CD4-positive, alpha-beta T cell treated with Interleukin-2 at 100 ng/mL for 4 hours (primary cell): ENCODE results near the gene PITRM1.
"Not testable (repeated sequence)": the region's sequence is repeated elsewhere in the genome, so short reads cannot be mapped to it uniquely, and the experiment has no call there.

Source experiments
- DNase-seq: peaks from one replicate; pipeline ENCODE4 v3.0.0-alpha.2; 2020; ENCODE audit warnings: low spot score

The PITRM1 gene

DNA sequence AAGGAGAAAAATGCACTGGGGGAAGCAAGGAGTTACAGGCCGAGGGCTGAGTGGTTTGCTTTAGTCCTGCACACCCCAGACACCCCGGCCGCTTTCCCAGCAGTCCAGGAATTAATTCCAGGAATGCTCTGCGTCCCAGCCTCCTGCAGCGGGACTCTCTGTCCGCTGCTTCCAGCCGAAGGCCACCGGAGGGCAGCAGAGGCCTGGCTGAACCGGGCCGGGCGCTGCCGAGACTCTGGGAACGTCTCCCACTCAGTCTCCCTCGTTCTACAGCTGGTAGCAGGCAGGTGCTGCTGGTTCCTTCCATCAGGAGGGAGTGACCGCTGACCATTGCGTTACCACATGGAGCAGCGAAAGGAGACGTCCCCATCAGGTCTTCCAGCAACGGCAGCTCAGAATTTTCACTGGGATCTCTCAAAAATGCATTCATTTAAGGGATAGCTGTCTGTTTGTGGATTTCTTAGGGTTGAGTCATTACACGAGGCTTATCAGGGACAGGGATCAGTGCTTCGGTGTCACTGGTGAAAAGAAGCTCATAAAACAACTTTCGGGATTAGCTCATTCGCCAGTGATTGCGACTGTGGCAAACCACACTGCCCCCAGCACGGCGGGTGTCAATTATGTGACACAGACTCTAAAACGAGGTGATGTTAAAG, 24.9 kb upstream of the PITRM1 start:
- peak; percentile 82 for DNase-seq

DNA sequence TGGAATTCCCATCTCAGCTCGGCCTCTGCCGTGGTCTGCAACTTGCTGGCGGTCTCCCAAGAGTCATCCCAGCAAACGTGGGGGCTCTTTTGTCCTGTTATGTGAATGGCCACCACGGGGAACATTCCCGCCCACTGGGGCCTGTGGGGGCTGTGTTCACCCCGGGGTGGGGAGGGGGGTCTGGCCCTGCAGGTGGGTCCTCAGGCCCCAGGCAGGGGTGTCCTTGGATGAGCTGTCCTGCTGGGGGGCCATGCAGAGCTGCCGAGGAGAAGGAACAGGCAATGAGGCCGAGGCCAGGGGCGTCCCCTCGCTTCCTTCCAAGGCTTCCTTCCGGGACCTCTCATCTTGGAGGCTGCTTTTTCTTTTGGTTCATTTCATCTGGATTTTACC, 24.4 kb upstream of the PITRM1 start:
- DNase-seq = no peak

DNA sequence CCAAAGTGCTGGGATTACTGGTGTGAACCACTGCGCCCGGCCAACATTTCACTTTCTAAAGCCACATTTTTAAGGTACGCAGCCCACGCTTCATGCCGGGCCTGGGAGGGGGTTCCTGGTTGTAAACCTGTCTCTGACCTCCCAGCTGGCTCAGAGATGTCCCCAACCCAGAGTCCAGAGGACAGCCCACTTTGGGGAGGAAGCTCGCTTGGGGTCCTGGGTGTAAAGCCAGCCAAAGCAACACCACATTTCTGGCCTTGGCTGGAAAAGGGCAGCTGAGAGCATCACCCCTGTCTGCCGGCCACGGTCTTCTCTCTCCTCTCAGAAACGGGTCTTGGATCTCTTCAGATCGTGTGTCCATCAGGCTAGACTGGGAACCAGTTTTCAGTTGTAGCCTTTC, 23.9 kb upstream of the PITRM1 start:
- DNase-seq = no peak

DNA sequence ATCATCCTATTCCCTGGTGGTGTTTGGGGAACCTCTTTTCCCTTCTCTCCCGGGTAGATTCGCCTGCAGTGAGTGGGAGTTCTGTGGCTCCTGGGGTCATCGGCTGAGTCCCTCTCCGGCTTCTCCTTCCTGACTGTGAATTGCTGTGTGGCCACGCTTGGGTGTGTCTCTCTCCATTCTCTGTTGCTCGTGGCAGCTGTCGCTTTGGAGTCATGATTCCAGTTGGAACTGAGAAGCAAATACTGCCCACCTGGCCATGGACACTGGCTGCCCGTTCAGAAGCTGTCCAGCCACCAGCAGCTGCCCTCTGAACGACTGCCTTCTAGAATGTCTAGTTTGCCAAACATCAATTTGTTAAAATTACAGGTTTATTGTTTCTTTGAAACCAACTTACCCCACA, 23.1 kb upstream of the PITRM1 start:
- DNase-seq = no peak

DNA sequence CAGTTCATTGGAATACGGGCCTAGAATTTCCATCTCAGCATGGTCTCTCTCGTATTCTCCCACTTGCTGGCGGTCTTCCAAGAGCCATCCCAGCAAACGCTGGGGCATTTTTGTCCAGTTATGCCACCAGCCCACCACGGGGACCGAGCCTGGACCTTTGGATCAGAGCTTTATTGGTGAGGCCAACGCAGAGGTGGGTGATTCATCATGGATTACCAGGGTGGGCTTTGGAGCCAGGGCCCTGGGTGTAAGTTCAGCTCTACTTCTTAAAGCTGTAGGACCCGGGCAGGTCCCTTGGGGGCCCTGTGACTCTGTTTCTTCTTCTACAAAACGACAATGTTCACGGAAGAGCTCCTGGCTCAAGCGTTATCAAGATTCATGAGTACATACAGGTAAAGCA, 22.7 kb upstream of the PITRM1 start:
- no peak for DNase-seq

DNA sequence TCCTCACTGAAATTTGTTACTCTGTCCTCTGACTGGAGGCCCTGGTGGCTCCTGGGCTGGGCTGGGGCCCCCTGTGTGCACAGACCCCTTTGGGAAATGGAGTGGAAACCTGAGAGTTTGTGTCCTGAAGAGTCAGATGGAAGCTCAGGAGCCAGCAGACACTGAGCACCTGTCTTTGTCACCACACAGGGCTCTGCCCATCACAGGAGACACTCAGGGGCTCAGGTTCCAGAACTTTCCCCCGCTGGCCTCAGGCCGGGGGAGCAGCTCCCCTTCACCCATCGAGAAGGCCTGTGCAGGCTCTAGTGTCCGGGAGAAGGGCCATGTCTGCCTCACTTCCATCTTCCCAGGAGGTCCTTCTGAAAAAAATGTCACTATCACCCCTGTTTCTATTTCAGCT, 22.3 kb upstream of the PITRM1 start:
- no peak for DNase-seq

DNA sequence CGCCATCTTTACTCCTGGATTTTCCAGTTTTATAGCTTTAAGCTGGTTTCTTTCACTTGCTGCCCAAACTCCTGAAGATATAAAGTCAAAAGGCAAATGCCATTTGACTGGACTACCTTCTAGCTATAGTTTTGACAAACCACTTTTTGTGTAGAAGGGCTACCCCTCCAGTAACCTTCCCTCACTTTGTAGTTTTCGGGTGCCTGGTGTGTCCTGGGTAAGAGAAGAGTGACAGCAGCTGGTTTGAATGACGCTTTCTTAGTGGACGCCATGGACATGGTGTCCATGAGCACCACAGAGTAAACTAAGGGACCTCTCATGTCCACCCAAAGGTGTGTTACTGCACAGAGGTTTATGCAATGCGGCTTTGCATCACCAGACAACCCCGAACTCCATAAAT, 21.2 kb upstream of the PITRM1 start:
- DNase-seq = no peak

DNA sequence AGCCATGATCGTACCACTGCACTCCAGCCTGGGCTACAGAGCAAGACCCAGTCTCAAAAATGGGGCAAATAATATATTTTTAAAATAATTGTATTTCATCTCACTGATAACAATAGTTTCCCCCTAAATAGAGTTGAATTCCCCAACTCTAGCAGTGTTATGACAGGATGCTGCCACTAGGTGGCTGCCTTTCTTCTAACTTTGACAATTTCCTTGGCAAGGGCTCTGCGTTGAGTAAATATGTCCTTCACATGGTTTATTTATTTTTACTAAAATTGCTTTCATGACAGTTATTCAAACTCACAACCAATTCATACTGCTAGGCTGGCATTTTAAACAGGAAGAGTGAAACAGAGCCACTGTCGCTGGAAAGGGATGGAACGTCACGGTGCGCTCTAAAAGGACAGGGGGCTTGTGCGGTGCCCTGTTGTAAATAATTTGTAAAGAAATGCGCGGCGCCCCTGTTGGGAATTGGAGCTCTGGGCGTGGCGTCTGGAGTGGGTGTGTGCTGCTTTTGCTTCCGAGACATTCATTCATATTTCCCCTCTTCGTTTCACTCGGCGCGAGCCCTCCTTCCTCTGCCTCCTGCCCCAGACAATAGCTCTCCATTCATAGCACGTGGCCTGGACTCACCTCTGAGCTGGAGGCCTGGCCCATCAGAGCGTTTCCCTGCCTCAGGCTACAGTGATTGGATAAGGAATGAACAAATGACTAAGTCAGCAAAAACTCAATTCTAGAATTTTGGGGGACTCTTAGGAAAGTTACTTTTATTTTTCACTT, 20.5 kb upstream of the PITRM1 start:
- DNase-seq = peak; percentile 70

DNA sequence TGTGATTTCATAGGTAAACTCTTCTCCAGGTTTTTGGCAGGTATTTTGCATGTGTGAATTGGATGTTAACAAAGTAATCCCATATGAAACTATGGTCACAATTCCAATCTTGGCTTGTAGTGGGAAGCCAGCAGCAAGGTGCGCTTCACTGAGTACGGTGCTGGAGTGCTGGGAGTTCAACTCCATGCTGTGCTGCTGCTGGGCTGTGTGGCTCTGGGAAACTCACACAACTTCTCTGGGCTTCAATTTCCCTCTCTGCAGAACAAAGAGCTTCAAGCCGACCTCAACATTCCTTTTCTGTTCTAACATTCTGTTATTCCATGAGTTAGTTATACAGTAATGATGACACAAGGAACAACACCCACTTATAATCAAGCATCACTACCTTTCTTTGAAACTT, 18.2 kb upstream of the PITRM1 start:
- no peak for DNase-seq

DNA sequence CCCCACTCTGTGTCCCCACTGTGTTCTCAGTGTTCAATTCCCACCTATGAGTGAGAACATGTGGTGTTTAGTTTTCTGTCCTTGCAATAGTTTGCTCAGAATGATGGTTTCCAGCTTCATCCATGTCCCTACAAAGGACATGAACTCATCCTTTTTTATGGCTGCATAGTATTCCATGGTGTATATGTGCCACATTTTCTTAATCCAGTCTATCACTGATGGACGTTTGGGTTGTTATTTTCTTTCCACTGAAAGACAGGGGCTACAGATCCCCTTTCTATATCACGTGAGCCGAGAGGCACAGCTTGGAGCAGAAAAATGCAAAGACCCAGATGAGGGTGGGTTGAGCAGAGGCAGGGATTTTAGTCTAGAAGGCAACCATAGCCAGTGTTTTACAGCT, 14.6 kb upstream of the PITRM1 start:
- not testable (repeated sequence) for DNase-seq

DNA sequence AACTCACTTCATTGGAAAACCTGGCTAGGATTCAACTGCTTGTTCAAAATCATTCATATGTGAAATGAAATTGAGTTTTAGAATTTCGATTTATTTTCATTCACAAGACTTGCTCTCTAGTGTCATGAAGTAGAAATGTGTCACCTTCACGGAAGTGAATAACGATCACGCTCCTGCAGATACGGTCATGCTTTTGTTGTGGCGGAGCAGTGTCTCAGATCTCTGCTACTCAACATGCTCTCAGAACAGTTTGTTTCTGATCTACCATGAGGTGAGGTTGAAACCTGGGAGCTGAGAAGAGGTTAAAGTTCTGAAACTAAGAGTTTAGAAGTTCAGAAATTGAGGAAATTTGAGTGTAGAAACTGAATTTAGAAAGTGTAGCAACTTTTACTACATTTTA, 13.8 kb upstream of the PITRM1 start:
- peak; percentile 55 for DNase-seq

DNA sequence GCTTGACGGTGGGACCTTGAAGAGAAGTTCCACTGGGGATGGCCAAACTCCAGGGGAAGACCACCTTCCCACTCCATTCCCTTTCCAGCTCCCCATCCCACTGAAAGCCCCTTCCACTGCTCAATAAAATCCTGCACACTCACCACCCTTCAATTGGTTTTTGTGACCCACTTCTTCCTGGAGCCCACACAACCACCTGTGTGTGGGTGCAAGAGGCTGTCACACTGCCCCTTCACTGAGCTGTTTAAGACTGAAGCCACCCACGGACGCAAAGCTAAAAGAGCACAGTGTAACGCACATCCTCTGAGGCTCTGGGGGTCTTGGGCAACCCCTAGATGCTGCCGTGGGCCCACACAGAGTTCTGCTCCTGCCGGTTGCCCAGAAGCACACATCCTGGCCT, 12.8 kb upstream of the PITRM1 start:
- no peak for DNase-seq

DNA sequence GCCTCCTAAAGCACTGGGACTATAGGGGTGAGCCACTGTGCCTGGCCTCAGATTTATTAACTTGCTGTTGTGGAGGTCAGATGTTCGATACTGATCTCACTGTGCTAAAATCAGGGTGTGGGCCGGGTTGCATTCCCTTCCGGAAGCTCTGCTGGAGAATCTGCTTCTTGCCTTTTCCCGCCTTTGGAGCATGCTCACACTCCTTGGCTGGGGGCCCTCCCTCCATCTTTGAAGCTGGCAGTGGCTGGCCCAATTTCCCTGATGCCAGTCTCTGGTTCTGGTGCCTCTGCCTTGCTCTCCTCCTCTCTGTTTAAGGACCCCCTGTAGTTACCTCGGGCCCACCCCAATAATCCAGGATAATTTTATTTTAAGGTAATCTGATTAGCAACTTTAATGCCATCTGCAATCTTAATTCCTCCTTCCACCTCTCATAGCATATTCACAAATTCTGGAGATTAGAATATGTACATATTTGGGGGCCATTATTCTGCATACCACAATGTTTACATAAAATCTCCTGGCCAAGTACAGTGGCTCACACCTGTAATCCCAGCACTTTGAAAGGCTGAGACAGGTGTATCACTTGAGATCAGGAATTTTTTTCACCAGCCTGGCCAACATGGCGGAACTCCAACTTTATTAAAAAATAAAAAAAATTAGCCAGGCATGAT, 7.9 kb upstream of the PITRM1 start:
- DNase-seq = no peak

DNA sequence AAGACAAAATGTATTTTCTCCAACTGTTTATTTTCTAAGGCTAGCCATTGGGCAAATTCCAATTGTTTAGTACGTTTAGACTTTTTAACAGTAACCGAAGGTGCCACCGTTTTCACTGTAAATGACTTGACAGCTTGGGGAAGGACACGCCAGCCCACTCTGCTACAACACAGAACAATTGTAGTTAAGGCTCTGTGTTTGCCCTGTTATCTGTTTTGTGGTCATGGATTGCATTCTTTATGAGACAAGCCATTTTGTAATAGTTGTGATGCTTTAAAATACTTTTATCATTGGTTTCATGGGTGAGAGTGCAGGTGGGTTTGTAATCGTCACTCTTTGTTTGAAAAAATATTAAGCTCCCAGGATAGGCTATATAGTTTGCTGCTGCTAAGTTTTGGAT, 6.6 kb upstream of the PITRM1 start:
- no peak for DNase-seq

DNA sequence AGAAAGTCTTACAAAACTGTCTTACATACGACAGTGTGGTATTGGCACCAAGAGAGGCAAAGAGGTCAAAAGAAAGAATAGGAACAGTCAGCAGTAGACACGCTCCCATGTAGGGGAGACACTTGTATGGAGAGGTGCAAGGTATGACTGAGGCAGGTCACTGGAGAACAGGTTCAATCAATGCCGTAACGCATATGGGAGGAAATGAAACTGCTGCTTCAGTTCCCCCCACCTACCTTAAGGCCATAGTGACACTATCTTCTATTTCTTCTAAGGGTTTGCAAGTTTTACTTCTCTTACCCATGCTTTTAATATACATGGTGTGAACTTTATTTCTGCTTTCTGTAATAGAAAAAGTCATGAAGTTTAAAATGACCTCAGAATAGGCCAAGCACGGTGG, 5.5 kb upstream of the PITRM1 start:
- no peak for DNase-seq

DNA sequence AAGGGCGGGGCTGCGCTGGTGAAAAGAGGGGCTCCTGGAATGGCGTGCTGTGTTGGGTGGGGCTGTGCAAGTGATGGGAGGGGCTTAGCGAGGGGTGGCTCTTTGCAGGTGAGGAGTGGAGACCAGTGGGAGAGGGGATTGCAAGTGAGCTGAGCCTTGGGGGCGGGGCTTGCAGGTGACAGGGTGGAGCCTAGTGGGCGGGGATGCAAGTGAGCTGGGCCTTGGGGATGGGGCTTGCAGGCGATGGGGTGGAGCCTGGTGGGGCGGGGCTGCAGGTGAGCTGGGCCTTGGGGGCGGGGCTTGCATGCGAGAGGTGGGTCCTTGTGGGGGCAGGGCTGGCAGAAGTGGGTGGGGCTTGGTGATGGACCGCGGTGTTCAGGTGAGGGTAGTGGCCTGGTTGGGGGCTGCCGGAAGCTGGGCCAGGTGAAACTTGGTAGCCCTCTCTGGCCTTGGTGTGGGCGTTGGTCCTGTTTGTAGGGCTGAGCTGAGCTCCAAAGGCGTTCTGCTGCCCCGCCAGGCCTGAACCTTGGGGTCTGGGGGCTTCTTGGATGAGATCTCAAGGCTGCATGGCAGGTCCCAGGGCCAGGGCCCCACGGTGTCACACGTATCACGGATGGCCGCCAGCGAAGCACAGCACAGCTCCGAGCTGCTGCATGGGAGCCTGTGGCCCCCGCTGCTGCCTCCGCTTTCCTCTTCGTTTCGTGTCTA, 743 bp upstream of the PITRM1 start:
- no peak for DNase-seq

DNA sequence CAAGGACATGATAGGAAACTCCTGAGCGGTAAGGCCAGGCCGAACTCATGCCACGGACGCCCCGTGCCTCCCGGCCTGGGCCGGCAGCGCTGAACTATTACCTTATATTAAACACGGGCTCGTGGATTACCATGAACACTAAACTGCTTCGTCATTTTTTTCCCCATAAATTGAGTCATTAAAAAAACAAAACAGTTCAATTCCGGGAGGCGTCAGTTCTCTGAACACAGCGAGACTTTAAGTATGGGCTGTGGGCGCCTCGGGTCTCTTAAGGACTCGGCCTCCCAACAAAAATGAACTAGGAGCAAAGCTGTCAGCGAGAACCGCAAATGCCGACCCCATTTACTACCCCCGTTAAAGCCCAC, 519 bp downstream of the PITRM1 start:
- peak; percentile 75 for DNase-seq

DNA sequence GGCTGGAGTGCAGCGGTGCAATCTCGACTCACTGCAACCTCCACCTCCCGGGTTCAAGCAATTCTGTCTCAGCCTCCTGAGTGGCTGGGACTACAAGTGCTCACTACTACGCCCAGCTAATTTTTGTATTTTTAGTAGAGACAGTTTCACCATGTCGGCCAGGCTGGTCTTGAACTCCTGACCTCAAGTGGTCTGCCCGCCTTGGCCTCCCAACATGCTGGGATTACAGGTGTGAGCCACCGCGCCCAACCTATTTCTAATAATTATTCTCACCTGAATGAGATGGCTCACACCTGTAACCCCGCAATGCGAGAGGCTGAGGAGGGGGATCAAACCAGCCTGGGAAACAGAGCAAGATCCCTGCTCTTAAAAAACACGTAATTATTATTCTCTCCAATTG, 1.1 kb downstream of the PITRM1 start:
- not testable (repeated sequence) for DNase-seq

DNA sequence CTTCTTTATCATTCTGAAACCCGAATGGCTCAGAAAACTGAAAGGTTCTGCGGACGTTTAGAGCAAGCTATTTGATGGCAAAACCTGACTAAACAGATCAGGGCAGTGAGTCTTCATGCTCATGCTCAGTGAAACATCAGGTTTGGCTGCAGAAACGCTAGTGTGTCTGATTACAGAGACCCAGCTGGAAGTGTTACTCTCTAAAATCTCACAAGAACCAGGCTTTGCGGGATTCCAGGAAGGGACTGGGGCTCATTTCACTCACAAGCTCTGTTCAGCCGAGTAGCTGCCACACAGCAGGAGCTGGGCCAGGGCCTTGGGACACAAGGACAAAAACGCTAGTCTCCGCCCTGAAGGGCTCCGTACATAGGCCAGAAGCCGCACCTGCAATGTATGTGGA, 2.9 kb downstream of the PITRM1 start:
- DNase-seq = no peak

DNA sequence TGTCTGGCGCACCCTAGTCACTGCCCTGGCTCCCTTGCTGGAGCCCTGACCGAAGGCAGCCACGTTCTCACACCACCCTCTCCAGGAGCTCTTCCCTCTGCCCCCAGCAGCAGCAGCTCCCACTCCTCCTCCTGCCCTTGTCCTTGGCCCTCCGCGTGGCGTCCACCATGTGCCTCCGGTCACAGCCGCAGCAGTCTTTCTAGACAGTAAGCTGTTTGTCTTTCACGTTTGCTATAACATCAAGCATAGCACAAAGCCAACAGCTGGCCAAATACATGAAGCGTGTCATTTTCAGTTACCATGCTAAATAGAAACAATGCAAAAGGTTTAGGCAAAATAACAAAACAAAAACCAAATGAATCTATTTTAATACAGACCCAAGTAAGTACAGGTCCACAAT, 3.3 kb downstream of the PITRM1 start:
- no peak for DNase-seq

DNA sequence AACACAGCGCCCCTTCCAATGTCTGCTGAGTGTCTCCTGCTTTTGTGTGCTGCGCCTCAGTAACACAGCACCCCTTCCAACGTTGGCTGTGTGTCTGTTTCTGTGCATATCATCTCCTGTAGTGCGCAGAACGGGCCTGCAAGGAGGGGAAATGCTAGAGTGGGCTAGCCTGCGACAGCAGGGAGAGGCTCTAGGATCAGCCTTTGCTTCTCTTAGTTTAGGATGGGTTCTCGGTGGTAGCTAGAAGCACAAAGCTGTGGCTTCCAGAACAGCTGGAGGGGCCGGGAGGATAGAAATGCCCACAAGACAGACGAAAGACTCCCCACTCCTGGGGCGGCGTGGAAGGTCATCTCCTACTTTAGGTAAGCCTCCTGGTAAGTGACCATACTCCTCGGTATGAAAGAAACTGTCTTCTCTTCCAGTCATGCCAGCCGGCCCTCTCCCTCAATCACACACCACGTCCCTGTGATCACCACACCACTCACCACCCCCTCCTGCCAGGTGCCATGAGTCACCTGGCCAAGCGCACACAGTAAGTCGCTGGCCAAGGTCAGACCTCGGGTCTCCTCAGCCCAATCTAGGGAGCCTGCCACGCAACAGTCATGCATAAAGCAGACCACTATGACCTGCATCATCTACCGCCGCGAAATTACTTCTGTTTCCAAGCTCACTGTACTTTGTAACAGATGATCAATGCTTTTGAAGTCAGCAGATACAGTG, 4.8 kb downstream of the PITRM1 start:
- no peak for DNase-seq
